GM19438 (cell line): ENCODE data around the gene KLHL17.
A peak's percentile ranks its signal among the peaks of the same experiment; 100 is the strongest.
"Not testable (repeated sequence)": the region's sequence is repeated elsewhere in the genome, so short reads cannot be mapped to it uniquely, and the experiment has no call there.

Experiments used
- ATAC-seq: cut with Tn5 transposase; IDR thresholded peaks from one replicate; pipeline ENCODE4 v1.9.1; 2021; ENCODE audit warnings: low read depth; ENCODE audit not compliant: unreplicated experiment

The KLHL17 gene

GRCh38 chr1:966135-966703 lies 5.8 kb downstream of the KLHL17 start, which contains the start of gene PLEKHN1:
TSS of gene PLEKHN1 (plus strand) at chr1:966482. CDS start at chr1:966532, 50 bp downstream.
- peak; percentile 29 for ATAC-seq

GRCh38 chr1:966704-967300 lies 6.4 kb downstream of the KLHL17 start:
- ATAC-seq: peak; percentile 68

GRCh38 chr1:967466-968343 lies 7.3 kb downstream of the KLHL17 start:
- no peak for ATAC-seq

- ATAC-seq: no peak
Observed at GRCh38 chr1:969260-969855, 9.0 kb downstream of the KLHL17 start.

GRCh38 chr1:970242-970972 lies 10.0 kb downstream of the KLHL17 start:
- ATAC-seq: no peak

GRCh38 chr1:970973-971730 lies 10.8 kb downstream of the KLHL17 start:
- no peak for ATAC-seq

GRCh38 chr1:971751-972506 lies 11.5 kb downstream of the KLHL17 start:
- ATAC-seq: no peak

- ATAC-seq: no peak
Observed at GRCh38 chr1:972726-973458, 12.5 kb downstream of the KLHL17 start.

GRCh38 chr1:973459-974292 lies 13.3 kb downstream of the KLHL17 start:
- no peak for ATAC-seq

- no peak for ATAC-seq
Observed at GRCh38 chr1:974293-974640, 13.9 kb downstream of the KLHL17 start.

GRCh38 chr1:974687-975328 lies 14.4 kb downstream of the KLHL17 start:
- ATAC-seq: no peak

GRCh38 chr1:975365-975764 lies 15.0 kb downstream of the KLHL17 start:
- ATAC-seq: no peak

- no peak for ATAC-seq
Observed at GRCh38 chr1:975896-976683, 15.7 kb downstream of the KLHL17 start.

GRCh38 chr1:976791-977190 lies 16.4 kb downstream of the KLHL17 start:
- not testable (repeated sequence) for ATAC-seq

- no peak for ATAC-seq
Observed at GRCh38 chr1:978069-978834, 17.9 kb downstream of the KLHL17 start.
